GM23338 (cell line): Measurements from ENCODE around the gene UGP2.

ENCODE experiments used
- CREB1 ChIP-seq: fragments of 250-450 bp; sonication (Bioruptor Pico); IDR thresholded peaks from 2 replicates; pipeline ENCODE4 v1.5.0; 2020; ENCODE audit warnings: low read depth, mild to moderate bottlenecking, moderate library complexity
- CTCF ChIP-seq, 2 experiments: fragments of 200-600 bp in 1 of 2; sonication (generic) in 1 of 2; conservative IDR thresholded peaks; 2 replicates each; pipeline versions ENCODE4 v1.5.1 to v1.6.1; 2016 to 2017; ENCODE audit warnings: antibody characterized with exemption in 2 of 2, low read depth in 2 of 2, mild to moderate bottlenecking in 2 of 2, moderate library complexity in 1 of 2
- EZH2 ChIP-seq: fragments of 200-600 bp; sonication (generic); IDR thresholded peaks from one replicate; pipeline ENCODE4 v1.8.0; 2017; ENCODE audit warnings: antibody characterized with exemption, mild to moderate bottlenecking, low read depth; ENCODE audit not compliant: unreplicated experiment
- EZH2phosphoT487 ChIP-seq: fragments of 200-600 bp; sonication (generic); IDR thresholded peaks from one replicate; pipeline ENCODE4 v1.8.1; 2018; ENCODE audit warnings: antibody characterized with exemption; ENCODE audit not compliant: unreplicated experiment
- JUNB ChIP-seq: IDR thresholded peaks from one replicate; pipeline ENCODE4 v1.6.1; 2016; ENCODE audit warnings: antibody characterized with exemption; ENCODE audit not compliant: unreplicated experiment
- POLR2AphosphoS5 ChIP-seq: IDR thresholded peaks from 2 replicates; pipeline ENCODE4 v1.6.1; 2016; ENCODE audit warnings: antibody characterized with exemption, low read depth
- REST ChIP-seq: IDR thresholded peaks from one replicate; pipeline ENCODE4 v1.6.1; 2018; ENCODE audit warnings: antibody characterized with exemption; ENCODE audit not compliant: unreplicated experiment
- STAT1 ChIP-seq: IDR thresholded peaks from one replicate; pipeline ENCODE4 v1.6.1; 2016; ENCODE audit warnings: antibody characterized with exemption; ENCODE audit not compliant: unreplicated experiment
- ZNF114 ChIP-seq: fragments of 250-450 bp; sonication (Bioruptor Pico); IDR thresholded peaks from 2 replicates; pipeline ENCODE4 v1.5.0; 2020; ENCODE audit warnings: mild to moderate bottlenecking, moderate library complexity
- ZNF331 ChIP-seq: fragments of 250-450 bp; sonication (Bioruptor Pico); IDR thresholded peaks from 2 replicates; pipeline ENCODE4 v1.5.0; 2020; ENCODE audit warnings: low read depth, mild to moderate bottlenecking, moderate library complexity

- TF ChIP-seq JUNB = no peak
- TF ChIP-seq EZH2 = no peak
- no peak for TF ChIP-seq EZH2phosphoT487
- no peak for TF ChIP-seq CTCF (conservative IDR thresholded peaks at IDR 0.05; ENCODE audit: low read depth in 2 of 2)
- TF ChIP-seq ZNF331 = no peak
- TF ChIP-seq POLR2AphosphoS5 = no peak
- TF ChIP-seq ZNF114 (CRISPR knock-in tag) = no peak
- TF ChIP-seq REST = no peak
- TF ChIP-seq STAT1 = no peak
- no peak for TF ChIP-seq CREB1 (CRISPR knock-in tag)
These were observed 16.6 kb downstream of the UGP2 start for GRCh38 chr2:63858291-63858690.
